Gastrocnemius medialis (tissue), 4 donors: Measurements from ENCODE around the gene OR5M3. TPM values are rescaled to one million over a fixed set of nuclear protein-coding genes. Genes with fewer than 3 reads are reported as not detected.

Experiments used
- ATAC-seq, 2 donors: fragments of 150-250 bp; one replicate each; pipeline ENCODE4 v1.9.1; 2016
- DNase-seq, 2 donors: peaks; one replicate each; pipeline ENCODE4 v3.0.0-alpha.2; 2019
- H3K27ac ChIP-seq, 4 donors: fragments of 200-600 bp; sonication (generic); 1 replicate in 1 of 4; 2 replicates in 3 of 4; pipeline ENCODE4 v1.5.1; 2016 to 2018; ENCODE audit warnings: mild to moderate bottlenecking in 2 of 4, moderate library complexity in 1 of 4
- H3K27me3 ChIP-seq, 3 donors: fragments of 200-600 bp; sonication (generic) in 2 of 3; 1 replicate in 1 of 3; 2 replicates in 2 of 3; pipeline versions ENCODE4 v1.5.1 to v1.6.0; 2016 to 2019; ENCODE audit warnings: mild to moderate bottlenecking in 1 of 3, moderate library complexity in 1 of 3
- H3K36me3 ChIP-seq, 2 donors: fragments of 200-600 bp; sonication (generic) in 1 of 2; one replicate each; pipeline ENCODE4 v1.5.1; 2017 to 2018
- H3K4me1 ChIP-seq, 2 donors: fragments of 200-600 bp; sonication (generic) in 1 of 2; one replicate each; pipeline ENCODE4 v1.5.1; 2016 to 2017; ENCODE audit warnings: mild to moderate bottlenecking in 2 of 2
- H3K4me3 ChIP-seq, 4 donors: fragments of 200-600 bp; sonication (generic) in 3 of 4; 1 replicate in 1 of 4; 2 replicates in 3 of 4; pipeline ENCODE4 v1.5.1; 2016 to 2019; ENCODE audit warnings: mild to moderate bottlenecking in 2 of 4
- H3K9me3 ChIP-seq, 3 donors: fragments of 200-600 bp; sonication (generic) in 2 of 3; 1 replicate in 1 of 3; 2 replicates in 2 of 3; pipeline ENCODE4 v1.5.1; 2016 to 2019
- in situ Hi-C, 4 donors: fragments of 200-750 bp; cut with MboI; loops; one replicate each; pipeline versions ENCODE4 v1.15.0 to v1.8.0; 2017; ENCODE audit warnings: low sequenced_read_pairs in 4 of 4
- intact Hi-C: fragments of 100-400 bp; cut with DNase I; formaldehyde crosslinking; loops from one replicate; pipeline ENCODE4 v1.15.1; 2023; ENCODE audit warnings: low total_unique reads
- total RNA-seq, 4 donors: library from RNA; depleted of rRNA; stranded (reverse); fragments of >200 nt; gene quantifications; one replicate each; pipeline versions ENCODE4 v1.1.0 to v1.2.3, GENCODE V29; 2016
- TF ChIP-seq, protein P1 (sequence below), 5 experiments: fragments of 450-650 bp in 3 of 5; fragments of 200-600 bp in 2 of 5; sonication (generic) in 2 of 5; IDR thresholded peaks in 4 of 5; conservative IDR thresholded peaks in 1 of 5; 1 replicate in 4 of 5; 2 replicates in 1 of 5; pipeline ENCODE4 v1.5.1; 2016 to 2019; ENCODE audit warnings: antibody characterized with exemption in 5 of 5, mild to moderate bottlenecking in 3 of 5, moderate library complexity in 3 of 5

OR5M3 gene
- total RNA-seq, 4 donors from 2014 or later, result not detected

GRCh38 chr11:56453521-56453920, 19.6 kb downstream of the OR5M3 start:
- no peaks in the 10 kb centered on the region for H3K9me3 ChIP-seq
- intact Hi-C loops, result no loop called here
- no peak for ATAC-seq

More at GRCh38 chr11:56453521-56453920, 19.6 kb downstream of the OR5M3 start:
- in situ Hi-C loops, result no loop called here
- Histone ChIP-seq H3K4me1 (no peaks in the 10 kb centered on the region), H3K36me3 (no peaks in the 10 kb centered on the region), H3K27ac (no peak overlapping the region), H3K4me3 (no peak overlapping the region), H3K27me3 (no peaks in the 10 kb centered on the region)
- DNase-seq, result no peak
- TF ChIP-seq, protein P1, sequence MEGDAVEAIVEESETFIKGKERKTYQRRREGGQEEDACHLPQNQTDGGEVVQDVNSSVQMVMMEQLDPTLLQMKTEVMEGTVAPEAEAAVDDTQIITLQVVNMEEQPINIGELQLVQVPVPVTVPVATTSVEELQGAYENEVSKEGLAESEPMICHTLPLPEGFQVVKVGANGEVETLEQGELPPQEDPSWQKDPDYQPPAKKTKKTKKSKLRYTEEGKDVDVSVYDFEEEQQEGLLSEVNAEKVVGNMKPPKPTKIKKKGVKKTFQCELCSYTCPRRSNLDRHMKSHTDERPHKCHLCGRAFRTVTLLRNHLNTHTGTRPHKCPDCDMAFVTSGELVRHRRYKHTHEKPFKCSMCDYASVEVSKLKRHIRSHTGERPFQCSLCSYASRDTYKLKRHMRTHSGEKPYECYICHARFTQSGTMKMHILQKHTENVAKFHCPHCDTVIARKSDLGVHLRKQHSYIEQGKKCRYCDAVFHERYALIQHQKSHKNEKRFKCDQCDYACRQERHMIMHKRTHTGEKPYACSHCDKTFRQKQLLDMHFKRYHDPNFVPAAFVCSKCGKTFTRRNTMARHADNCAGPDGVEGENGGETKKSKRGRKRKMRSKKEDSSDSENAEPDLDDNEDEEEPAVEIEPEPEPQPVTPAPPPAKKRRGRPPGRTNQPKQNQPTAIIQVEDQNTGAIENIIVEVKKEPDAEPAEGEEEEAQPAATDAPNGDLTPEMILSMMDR (IDR thresholded peaks at IDR 0.05 in 4 of 5, conservative IDR thresholded peaks at IDR 0.05 in 1 of 5), result no peak

Other genes starting within 250 kb of the OR5M3 start
- not detected for gene OR5T2, start 239.1 kb downstream of the OR5M3 start, total RNA-seq
- not detected for gene OR5T3, start 221.1 kb downstream of the OR5M3 start, total RNA-seq
- not detected for gene OR5T1, start 199.2 kb downstream of the OR5M3 start, total RNA-seq
- not detected for gene OR8H1, start 181.1 kb downstream of the OR5M3 start, total RNA-seq
- gene OR8K3, start 158.2 kb downstream of the OR5M3 start, total RNA-seq, result not detected
- not detected for gene OR8K1, start 127.3 kb downstream of the OR5M3 start, total RNA-seq
- not detected for gene OR8J1, start 119.1 kb downstream of the OR5M3 start, total RNA-seq
- gene OR8U1, start 97.7 kb downstream of the OR5M3 start, total RNA-seq, result not detected
- gene OR5AL1, start 60.7 kb downstream of the OR5M3 start, total RNA-seq, result not detected
- not detected for gene OR5M8, start 18.0 kb upstream of the OR5M3 start, total RNA-seq
- gene OR5M11, start 69.9 kb upstream of the OR5M3 start, total RNA-seq, result not detected
- gene OR5M10, start 104.4 kb upstream of the OR5M3 start, total RNA-seq, result not detected
- gene OR5M1, start 141.5 kb upstream of the OR5M3 start, total RNA-seq, result not detected
- gene OR5AP2, start 169.1 kb upstream of the OR5M3 start, total RNA-seq, result not detected
- not detected for gene OR5AR1, start 190.3 kb upstream of the OR5M3 start, total RNA-seq
- not detected for gene OR9G1, start 225.7 kb upstream of the OR5M3 start, total RNA-seq